CD4-positive, alpha-beta T cell (primary cell): ENCODE data around the gene KIF21B. TPM values are rescaled to one million over a fixed set of nuclear protein-coding genes. Genes with fewer than 3 reads are reported as not detected.

Experiments used
- ATAC-seq: fragments of 200-7000 bp; cut with Tn5 transposase; one replicate; pipeline ENCODE4 v1.10.0; 2022; ENCODE audit warnings: mild to moderate bottlenecking; ENCODE audit not compliant: poor library complexity
- CTCF ChIA-PET: fragments of 350-600 bp; sonication (Branson Sonifier 250); formaldehyde crosslinking; loops from one replicate; lab custom pipeline; 2021; ENCODE audit warnings: antibody characterized with exemption, inconsistent platforms; lab: Charles Lee
- POLR2A ChIA-PET: fragments of 350-600 bp; sonication (Branson Sonifier 250); formaldehyde crosslinking; loops from one replicate; lab custom pipeline; 2021; ENCODE audit warnings: antibody characterized with exemption, inconsistent platforms; lab: Charles Lee
- DNase-seq, 14 experiments: peaks; one replicate each; pipeline ENCODE4 v3.0.0-alpha.2; 2013 to 2020; ENCODE audit warnings: mixed read lengths in 2 of 14
- H3K27ac ChIP-seq, 2 donors: one replicate each; pipeline versions ENCODE4 v1.5.1 to v1.7.0; 2013; ENCODE audit warnings: low read length in 2 of 2, low read depth in 1 of 2, mild to moderate bottlenecking in 1 of 2
- H3K27me3 ChIP-seq, 2 experiments: 1 replicate in 1 of 2; 2 replicates in 1 of 2; pipeline versions ENCODE4 v1.6.1 to v1.7.0; 2013; ENCODE audit warnings: low read length in 2 of 2, control low read depth in 1 of 2, mild to moderate bottlenecking in 1 of 2, moderate library complexity in 1 of 2; ENCODE audit not compliant: insufficient read depth in 2 of 2, control insufficient read depth in 1 of 2
- H3K36me3 ChIP-seq: one replicate; pipeline ENCODE4 v1.6.1; 2013; ENCODE audit warnings: low read length, control low read depth; ENCODE audit not compliant: insufficient read depth
- H3K4me1 ChIP-seq: one replicate; pipeline ENCODE4 v1.6.1; 2013; ENCODE audit warnings: low read length, control low read depth; ENCODE audit not compliant: insufficient read depth
- H3K4me3 ChIP-seq: one replicate; pipeline ENCODE4 v1.5.1; 2013; ENCODE audit warnings: mild to moderate bottlenecking, low read length, moderate library complexity
- H3K9me3 ChIP-seq, 2 experiments: 1 replicate in 1 of 2; 2 replicates in 1 of 2; pipeline versions ENCODE4 v1.6.1 to v1.7.0; 2013; ENCODE audit warnings: low read length in 2 of 2, mild to moderate bottlenecking in 2 of 2, control low read depth in 1 of 2, moderate library complexity in 1 of 2; ENCODE audit not compliant: control insufficient read depth in 1 of 2, insufficient read depth in 1 of 2
- H3K27ac Mint-ChIP-seq: one replicate; pipeline ENCODE4 v1.8.0; 2020; ENCODE audit warnings: mixed read lengths
- H3K27me3 Mint-ChIP-seq: one replicate; pipeline ENCODE4 v1.8.0; 2021; ENCODE audit warnings: mixed read lengths
- H3K36me3 Mint-ChIP-seq: one replicate; pipeline ENCODE4 v1.8.0; 2021; ENCODE audit warnings: low read depth, mixed read lengths
- H3K4me1 Mint-ChIP-seq: one replicate; pipeline ENCODE4 v1.8.0; 2021; ENCODE audit warnings: low read depth, mixed read lengths
- H3K4me3 Mint-ChIP-seq: one replicate; pipeline ENCODE4 v1.8.0; 2020; ENCODE audit warnings: mild to moderate bottlenecking, mixed read lengths
- H3K9me3 Mint-ChIP-seq: one replicate; pipeline ENCODE4 v1.8.0; 2020; ENCODE audit warnings: mixed read lengths
- CTCF ChIP-seq: fragments of 200-600 bp; IDR thresholded peaks from one replicate; pipeline ENCODE4 v1.8.0; 2022; ENCODE audit warnings: antibody characterized with exemption, mild to moderate bottlenecking
- intact Hi-C, 2 experiments: fragments of 100-400 bp; cut with DNase I in 1 of 2; cut with micrococcal nuclease in 1 of 2; formaldehyde crosslinking; loops; one replicate each; pipeline versions ENCODE4 v1.15.1 to v1.9.0; 2023 to 2025; cut with DNase I, micrococcal nuclease
- total RNA-seq, 174 experiments: library from RNA in 2 of 174; stranded (reverse) in 2 of 174; gene quantifications; one replicate each; pipeline ENCODE4 v1.2.3 and lab custom pipeline; 2021 to 2026

Gene KIF21B
- total RNA-seq, 2 experiments from 2014 or later: 64.5 to 65.4 TPM

- Histone ChIP-seq H3K27ac (peak overlapping the region; percentile 80 to 90), H3K4me1 (peaks cover 77% of the 10 kb centered on the region), H3K36me3 (no peaks in the 10 kb centered on the region), H3K4me3 (peak overlapping the region; percentile 67), H3K27me3 (no peaks in the 10 kb centered on the region), H3K9me3 (no peaks in the 10 kb centered on the region)
- H3K4me3 Mint-ChIP-seq: peak overlapping the region; percentile 94
- H3K27ac Mint-ChIP-seq: peak overlapping the region; percentile 90
- H3K36me3 Mint-ChIP-seq: peaks cover 6% of the 10 kb centered on the region
- ATAC-seq (no peak), DNase-seq (peak in 9 of 14 experiments; percentile 13 to 77 (median 39))
- H3K4me1 Mint-ChIP-seq: peaks cover 82% of the 10 kb centered on the region
- TF ChIP-seq CTCF: no peak
- ChIA-PET POLR2A (interaction anchor here (0.8 to 4.9 kb wide), 11 partner anchors 8 to 401 kb away, joined by 3 to 22 read pairs (median 4); partner anchors contain the start of genes DDX59 and TMEM9), CTCF (interaction anchor here (1.2 to 1.4 kb wide), 2 partner anchors 13 to 20 kb away, joined by 4 to 5 read pairs; no protein-coding TSS in a partner anchor)
- no peaks in the 10 kb centered on the region for H3K27me3 Mint-ChIP-seq
- intact Hi-C loops: loop anchor here (1.0 to 10.0 kb wide), 6 partner anchors 20 to 608 kb away; partner anchors contain the start of genes CACNA1S (in 1 of the 2), CAMSAP2 (in 1 of the 2), DDX59 (in 1 of the 2) and ZNF281 (in 1 of the 2)
- no peaks in the 10 kb centered on the region for H3K9me3 Mint-ChIP-seq
Observed at GRCh38 chr1:201022820-201023516, 546 bp downstream of the KIF21B start.

GRCh38 chr1:201022493-201022819 is 1.1 kb downstream of the KIF21B start:
- intact Hi-C loops: loop anchor here (5.0 to 10.0 kb wide), 5 partner anchors 92 to 608 kb away; partner anchors contain the start of genes CACNA1S (in 1 of the 2), CAMSAP2 (in 1 of the 2), DDX59 (in 1 of the 2) and ZNF281 (in 1 of the 2)
- H3K9me3 Mint-ChIP-seq: no peaks in the 10 kb centered on the region
- DNase-seq: peak in 1 of 14 experiments; percentile 29
- Histone ChIP-seq H3K4me1 (peaks cover 83% of the 10 kb centered on the region), H3K9me3 (no peaks in the 10 kb centered on the region), H3K27ac (peak overlapping the region; percentile 80 to 90), H3K36me3 (peaks cover under 1% of the 10 kb centered on the region), H3K27me3 (no peaks in the 10 kb centered on the region), H3K4me3 (peak overlapping the region; percentile 67)
- CTCF ChIA-PET: interaction anchor here (1.2 to 1.4 kb wide), 3 partner anchors 13 to 50 kb away, joined by 4 to 5 read pairs (median 4); no protein-coding TSS in a partner anchor
- peak overlapping the region; percentile 94 for H3K4me3 Mint-ChIP-seq
- ATAC-seq: no peak
- no peak for TF ChIP-seq CTCF
- H3K27ac Mint-ChIP-seq: peak overlapping the region; percentile 90
- peaks cover 87% of the 10 kb centered on the region for H3K4me1 Mint-ChIP-seq
- H3K36me3 Mint-ChIP-seq: peaks cover 6% of the 10 kb centered on the region
- H3K27me3 Mint-ChIP-seq: no peaks in the 10 kb centered on the region
- POLR2A ChIA-PET: interaction anchor here (0.6 to 4.9 kb wide), 12 partner anchors 7 to 1140 kb away, joined by 3 to 22 read pairs (median 4); partner anchors contain the start of gene DDX59

GRCh38 chr1:201021630-201022492 is 1.7 kb downstream of the KIF21B start:
- H3K4me1 ChIP-seq: peaks cover 88% of the 10 kb centered on the region
- H3K4me3 ChIP-seq: peak overlapping the region; percentile 67
- H3K4me3 Mint-ChIP-seq: peak overlapping the region; percentile 94
- H3K36me3 ChIP-seq: peaks cover 4% of the 10 kb centered on the region
- H3K27ac Mint-ChIP-seq: peak overlapping the region; percentile 90
- intact Hi-C loops: loop anchor here (5.0 to 10.0 kb wide), 5 partner anchors 93 to 607 kb away; partner anchors contain the start of genes CACNA1S (in 1 of the 2), CAMSAP2 (in 1 of the 2), DDX59 (in 1 of the 2) and ZNF281 (in 1 of the 2)
- ATAC-seq (no peak), DNase-seq (peak in 4 of 14 experiments; percentile 15 to 32 (median 24))
- peaks cover 90% of the 10 kb centered on the region for H3K4me1 Mint-ChIP-seq
- ChIA-PET POLR2A (interaction anchor here (0.6 to 4.9 kb wide), 8 partner anchors 13 to 1140 kb away, joined by 3 to 22 read pairs (median 4); partner anchors contain the start of gene DDX59), CTCF (interaction anchor here (0.5 to 2.8 kb wide), 7 partner anchors 9 to 150 kb away, joined by 3 to 13 read pairs (median 4); no protein-coding TSS in a partner anchor)
- H3K9me3 Mint-ChIP-seq: no peaks in the 10 kb centered on the region
- H3K9me3 ChIP-seq: no peaks in the 10 kb centered on the region
- no peak for TF ChIP-seq CTCF
- H3K36me3 Mint-ChIP-seq: peaks cover 6% of the 10 kb centered on the region
- no peaks in the 10 kb centered on the region for H3K27me3 Mint-ChIP-seq
- no peaks in the 10 kb centered on the region for H3K27me3 ChIP-seq
- H3K27ac ChIP-seq: peak overlapping the region; percentile 80 to 90
